SK-N-SH treated with all-trans-retinoic acid at 6 μM for 48 hours (cell line): Measurements from ENCODE around the gene PFKP.

Experiments used
- ARNTL ChIP-seq: fragments of 450-650 bp; formaldehyde crosslinking; IDR thresholded peaks from 2 replicates; pipeline ENCODE4 v1.5.0; 2020; ENCODE audit warnings: low read depth, mild to moderate bottlenecking, moderate library complexity, borderline replicate concordance
- BACH2 ChIP-seq: fragments of 250-450 bp; sonication (Bioruptor Pico); IDR thresholded peaks from 2 replicates; pipeline ENCODE4 v1.9.0; 2021; ENCODE audit warnings: mild to moderate bottlenecking, borderline replicate concordance
- PPARA ChIP-seq: fragments of 250-450 bp; sonication (Bioruptor Pico); IDR thresholded peaks from 2 replicates; pipeline ENCODE4 v1.5.0; 2020; ENCODE audit warnings: mild to moderate bottlenecking, borderline replicate concordance
- RARB ChIP-seq: fragments of 250-450 bp; sonication (Bioruptor Pico); IDR thresholded peaks from 2 replicates; pipeline ENCODE4 v1.8.0; 2021; ENCODE audit warnings: mild to moderate bottlenecking, moderate library complexity
- SNAI2 ChIP-seq: fragments of 250-450 bp; sonication (Bioruptor Pico); IDR thresholded peaks from 2 replicates; pipeline ENCODE4 v1.5.0; 2020; ENCODE audit warnings: mild to moderate bottlenecking, moderate library complexity
- ZC3H10 ChIP-seq: fragments of 250-450 bp; sonication (Bioruptor Pico); IDR thresholded peaks from 2 replicates; pipeline ENCODE4 v1.5.1; 2021; ENCODE audit warnings: mild to moderate bottlenecking, moderate library complexity
- ZFP3 ChIP-seq: fragments of 250-450 bp; sonication (Bioruptor Pico); IDR thresholded peaks from 2 replicates; pipeline ENCODE4 v1.5.0; 2020; ENCODE audit warnings: mild to moderate bottlenecking, moderate library complexity
- TF ChIP-seq, protein P1 (sequence below): fragments of 250-450 bp; sonication (Bioruptor Pico); IDR thresholded peaks from 2 replicates; pipeline ENCODE4 v1.5.1; 2021; ENCODE audit warnings: mild to moderate bottlenecking, moderate library complexity
- TF ChIP-seq, protein P2 (sequence below): fragments of 250-450 bp; sonication (Bioruptor Pico); IDR thresholded peaks from 2 replicates; pipeline ENCODE4 v1.8.0; 2021; ENCODE audit warnings: low read depth, mild to moderate bottlenecking, moderate library complexity, borderline replicate concordance
- TF ChIP-seq, protein P3 (sequence below): fragments of 250-450 bp; sonication (Bioruptor Pico); IDR thresholded peaks from 2 replicates; pipeline ENCODE4 v1.5.0; 2020; ENCODE audit warnings: mild to moderate bottlenecking, moderate library complexity

DNA sequence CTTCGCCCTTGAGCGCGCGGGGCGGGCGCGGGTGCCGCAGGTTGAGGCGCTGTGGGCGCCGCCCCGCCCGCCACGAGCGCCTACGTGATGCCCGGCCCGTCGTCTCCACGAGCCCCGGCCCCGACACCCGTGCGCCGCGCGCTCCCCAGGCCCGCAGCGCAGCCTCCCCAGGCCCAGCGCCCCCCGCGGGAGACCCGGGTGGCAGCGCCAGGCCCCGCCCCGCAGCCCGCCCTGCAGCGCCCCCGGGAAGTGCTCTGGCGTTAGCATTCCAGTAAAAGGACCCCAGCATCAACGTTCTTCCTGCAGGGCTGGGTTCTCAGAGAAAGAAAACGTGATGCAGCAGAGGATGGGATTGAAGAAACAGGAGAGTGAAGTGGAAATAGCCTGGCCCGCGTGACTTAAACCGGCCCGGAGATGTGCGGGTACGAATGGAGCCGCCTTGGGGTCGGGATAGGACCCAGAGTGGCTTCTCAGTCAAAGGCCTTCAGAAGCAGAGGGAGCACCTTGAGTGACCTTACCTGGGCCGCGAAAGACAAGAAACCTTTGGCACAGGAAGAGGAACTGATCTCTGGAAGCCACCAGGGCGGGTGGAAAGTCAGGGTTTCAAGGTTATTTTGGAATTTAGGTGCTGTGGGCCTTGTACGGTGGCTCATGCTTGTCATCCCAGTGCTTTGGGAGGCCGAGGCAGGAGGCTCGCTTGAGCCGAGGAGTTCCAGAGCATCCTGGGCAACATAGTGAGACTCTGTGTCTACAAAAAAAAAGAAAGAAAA lies 1.8 kb downstream of the PFKP start:
- TF ChIP-seq PPARA (CRISPR knock-in tag) (no peak), ZFP3 (CRISPR knock-in tag) (no peak), SNAI2 (CRISPR knock-in tag) (no peak), RARB (CRISPR knock-in tag) (no peak), ARNTL (no peak), BACH2 (CRISPR knock-in tag) (no peak), ZC3H10 (CRISPR knock-in tag) (no peak)
- TF ChIP-seq, protein P1, sequence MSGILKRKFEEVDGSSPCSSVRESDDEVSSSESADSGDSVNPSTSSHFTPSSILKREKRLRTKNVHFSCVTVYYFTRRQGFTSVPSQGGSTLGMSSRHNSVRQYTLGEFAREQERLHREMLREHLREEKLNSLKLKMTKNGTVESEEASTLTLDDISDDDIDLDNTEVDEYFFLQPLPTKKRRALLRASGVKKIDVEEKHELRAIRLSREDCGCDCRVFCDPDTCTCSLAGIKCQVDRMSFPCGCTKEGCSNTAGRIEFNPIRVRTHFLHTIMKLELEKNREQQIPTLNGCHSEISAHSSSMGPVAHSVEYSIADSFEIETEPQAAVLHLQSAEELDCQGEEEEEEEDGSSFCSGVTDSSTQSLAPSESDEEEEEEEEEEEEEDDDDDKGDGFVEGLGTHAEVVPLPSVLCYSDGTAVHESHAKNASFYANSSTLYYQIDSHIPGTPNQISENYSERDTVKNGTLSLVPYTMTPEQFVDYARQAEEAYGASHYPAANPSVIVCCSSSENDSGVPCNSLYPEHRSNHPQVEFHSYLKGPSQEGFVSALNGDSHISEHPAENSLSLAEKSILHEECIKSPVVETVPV (CRISPR knock-in tag): no peak
- TF ChIP-seq, protein P2, sequence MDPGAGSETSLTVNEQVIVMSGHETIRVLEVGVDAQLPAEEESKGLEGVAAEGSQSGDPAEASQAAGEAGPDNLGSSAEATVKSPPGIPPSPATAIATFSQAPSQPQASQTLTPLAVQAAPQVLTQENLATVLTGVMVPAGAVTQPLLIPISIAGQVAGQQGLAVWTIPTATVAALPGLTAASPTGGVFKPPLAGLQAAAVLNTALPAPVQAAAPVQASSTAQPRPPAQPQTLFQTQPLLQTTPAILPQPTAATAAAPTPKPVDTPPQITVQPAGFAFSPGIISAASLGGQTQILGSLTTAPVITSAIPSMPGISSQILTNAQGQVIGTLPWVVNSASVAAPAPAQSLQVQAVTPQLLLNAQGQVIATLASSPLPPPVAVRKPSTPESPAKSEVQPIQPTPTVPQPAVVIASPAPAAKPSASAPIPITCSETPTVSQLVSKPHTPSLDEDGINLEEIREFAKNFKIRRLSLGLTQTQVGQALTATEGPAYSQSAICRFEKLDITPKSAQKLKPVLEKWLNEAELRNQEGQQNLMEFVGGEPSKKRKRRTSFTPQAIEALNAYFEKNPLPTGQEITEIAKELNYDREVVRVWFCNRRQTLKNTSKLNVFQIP (CRISPR knock-in tag): no peak
- TF ChIP-seq, protein P3, sequence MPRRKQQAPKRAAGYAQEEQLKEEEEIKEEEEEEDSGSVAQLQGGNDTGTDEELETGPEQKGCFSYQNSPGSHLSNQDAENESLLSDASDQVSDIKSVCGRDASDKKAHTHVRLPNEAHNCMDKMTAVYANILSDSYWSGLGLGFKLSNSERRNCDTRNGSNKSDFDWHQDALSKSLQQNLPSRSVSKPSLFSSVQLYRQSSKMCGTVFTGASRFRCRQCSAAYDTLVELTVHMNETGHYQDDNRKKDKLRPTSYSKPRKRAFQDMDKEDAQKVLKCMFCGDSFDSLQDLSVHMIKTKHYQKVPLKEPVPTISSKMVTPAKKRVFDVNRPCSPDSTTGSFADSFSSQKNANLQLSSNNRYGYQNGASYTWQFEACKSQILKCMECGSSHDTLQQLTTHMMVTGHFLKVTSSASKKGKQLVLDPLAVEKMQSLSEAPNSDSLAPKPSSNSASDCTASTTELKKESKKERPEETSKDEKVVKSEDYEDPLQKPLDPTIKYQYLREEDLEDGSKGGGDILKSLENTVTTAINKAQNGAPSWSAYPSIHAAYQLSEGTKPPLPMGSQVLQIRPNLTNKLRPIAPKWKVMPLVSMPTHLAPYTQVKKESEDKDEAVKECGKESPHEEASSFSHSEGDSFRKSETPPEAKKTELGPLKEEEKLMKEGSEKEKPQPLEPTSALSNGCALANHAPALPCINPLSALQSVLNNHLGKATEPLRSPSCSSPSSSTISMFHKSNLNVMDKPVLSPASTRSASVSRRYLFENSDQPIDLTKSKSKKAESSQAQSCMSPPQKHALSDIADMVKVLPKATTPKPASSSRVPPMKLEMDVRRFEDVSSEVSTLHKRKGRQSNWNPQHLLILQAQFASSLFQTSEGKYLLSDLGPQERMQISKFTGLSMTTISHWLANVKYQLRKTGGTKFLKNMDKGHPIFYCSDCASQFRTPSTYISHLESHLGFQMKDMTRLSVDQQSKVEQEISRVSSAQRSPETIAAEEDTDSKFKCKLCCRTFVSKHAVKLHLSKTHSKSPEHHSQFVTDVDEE (CRISPR knock-in tag): no peak
